ENCODE measurements around the gene AMPD2. TPM values are rescaled to one million over a fixed set of nuclear protein-coding genes. Genes with fewer than 3 reads are reported as not detected.

AMPD2 gene
- polyA plus RNA-seq, 2 of the 4 experiments (the other 2 are of a cell fraction): 19.3 to 47.2 TPM

DNA sequence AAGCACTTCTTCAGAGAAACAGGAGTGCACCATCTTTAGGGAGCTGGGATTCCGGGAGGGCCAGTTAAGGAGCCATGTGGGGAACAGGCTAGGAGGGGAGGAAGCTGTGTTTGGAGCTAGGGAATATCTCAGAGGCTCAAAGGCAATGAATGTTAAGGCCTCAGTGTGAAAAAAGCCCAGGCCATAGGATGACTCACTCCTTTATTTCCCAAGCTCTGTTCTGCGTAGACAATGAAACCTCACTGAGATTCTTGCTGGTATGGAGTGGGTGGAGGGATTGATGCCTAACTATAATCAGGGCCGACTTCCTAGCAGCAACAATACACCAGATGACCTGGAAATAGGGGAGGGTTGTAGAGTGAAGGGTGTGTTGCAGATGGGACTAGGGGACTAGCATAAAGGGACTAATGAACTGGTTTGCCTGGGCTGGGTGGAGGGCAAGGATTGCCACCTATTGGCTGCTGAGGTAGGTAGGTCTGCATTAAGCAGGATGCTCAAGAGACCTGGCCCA, 2.3 kb upstream of the AMPD2 start:
- peak in 1 of 2 experiments; percentile 22 for DNase-seq (ENCODE audit: low read depth in 1 of 2, low spot score in 1 of 2)
- no peak overlapping the region; the same call in 2 of the 3 replicates for H3K4me2 ChIP-seq
- H3K27ac ChIP-seq: peak overlapping the region in 1 of 2 experiments; percentile 50; a peak in 2 of 6 replicates
- FAIRE-seq: no peak
- TF ChIP-seq RAD21 (conservative IDR thresholded peaks at IDR 0.05 in 1 of 2, IDR thresholded peaks at IDR 0.05 in 1 of 2) (peak in 1 of 2 experiments; percentile 11; a peak in 1 of 5 replicates), FOSL2 (IDR thresholded peaks at IDR 0.05) (no peak; the same call in 1 of the 2 replicates), FOSL2 (CRISPR knock-in tag; IDR thresholded peaks at IDR 0.05) (peak; percentile 56)
- TF ChIP-seq, protein P1, sequence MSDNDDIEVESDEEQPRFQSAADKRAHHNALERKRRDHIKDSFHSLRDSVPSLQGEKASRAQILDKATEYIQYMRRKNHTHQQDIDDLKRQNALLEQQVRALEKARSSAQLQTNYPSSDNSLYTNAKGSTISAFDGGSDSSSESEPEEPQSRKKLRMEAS (IDR thresholded peaks at IDR 0.05): no peak
- ChIA-PET POLR2A (interaction anchor here (1.1 kb wide), 1 partner anchor 69 kb away, joined by 12 read pairs; the partner anchor contains the start of gene GNAI3), CTCF (interaction anchor here (0.9 to 1.6 kb wide), 5 partner anchors 16 to 70 kb away, joined by 3 to 6 read pairs (median 3); no protein-coding TSS in a partner anchor)
- H3K4me1 ChIP-seq: peaks cover 31% of the 10 kb centered on the region
- H3K9me3 ChIP-seq: no peaks in the 10 kb centered on the region
- 55% methylated on average over 3 of the region's 3 CpGs for WGBS (ENCODE audit: missing lambda C conversion rate)
- ATAC-seq: no peak
- H3K4me3 ChIP-seq: no peak overlapping the region

DNA sequence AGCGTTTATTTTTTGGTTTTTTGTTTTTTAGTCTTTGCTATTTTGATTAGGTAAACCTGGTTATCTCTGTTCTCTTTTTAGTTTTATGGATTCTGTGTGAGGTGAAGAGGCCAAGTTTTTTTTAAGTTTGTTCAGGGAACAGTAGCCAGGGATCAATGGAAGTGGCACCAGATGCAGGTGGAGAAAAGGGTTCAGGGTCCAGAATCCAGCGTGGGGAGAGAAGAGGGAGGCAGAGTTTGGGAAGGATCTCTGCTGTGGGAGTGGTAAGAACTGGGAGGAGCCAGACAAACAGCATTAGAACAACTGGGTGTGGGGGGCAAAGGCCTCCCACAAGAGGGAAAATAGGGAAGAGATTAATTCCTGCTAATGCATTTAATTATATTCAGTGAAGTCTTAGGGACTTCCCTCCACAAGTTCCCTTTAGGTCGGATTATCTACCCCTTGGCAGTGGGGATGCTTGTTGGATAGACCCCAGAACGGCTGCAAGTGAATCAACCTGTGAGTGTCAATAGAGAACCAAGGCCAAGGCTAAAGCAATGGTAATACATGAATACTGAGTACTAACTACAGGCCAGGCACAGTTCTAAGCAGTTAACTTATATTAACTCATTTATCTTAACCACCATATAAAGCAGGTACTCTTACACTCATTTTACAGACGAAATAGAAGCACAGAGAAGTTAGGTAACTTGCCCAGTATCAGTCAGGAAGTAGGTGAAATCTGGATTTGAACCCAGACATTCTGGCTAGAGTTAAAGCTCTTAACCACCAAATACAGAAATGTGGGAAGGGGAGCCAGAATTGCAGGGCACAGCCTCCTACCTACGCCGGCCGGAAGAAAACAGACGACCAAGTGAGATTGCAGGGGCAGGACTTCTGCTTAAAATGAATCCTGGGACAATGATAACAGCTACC, 719 bp upstream of the AMPD2 start:
- 34% methylated on average over 9 of the region's 9 CpGs for WGBS (ENCODE audit: missing lambda C conversion rate)
- Histone ChIP-seq H3K4me1 (peaks cover 31% of the 10 kb centered on the region), H3K4me3 (peak overlapping the region; percentile 90), H3K4me2 (peak overlapping the region; percentile 89), H3K9me3 (no peaks in the 10 kb centered on the region), H3K27ac (peak overlapping the region; percentile 93 to 98)
- FAIRE-seq (no peak), DNase-seq (ENCODE audit: low read depth in 1 of 2, low spot score in 1 of 2) (no peak), ATAC-seq (no peak)
- TF ChIP-seq, protein P2, sequence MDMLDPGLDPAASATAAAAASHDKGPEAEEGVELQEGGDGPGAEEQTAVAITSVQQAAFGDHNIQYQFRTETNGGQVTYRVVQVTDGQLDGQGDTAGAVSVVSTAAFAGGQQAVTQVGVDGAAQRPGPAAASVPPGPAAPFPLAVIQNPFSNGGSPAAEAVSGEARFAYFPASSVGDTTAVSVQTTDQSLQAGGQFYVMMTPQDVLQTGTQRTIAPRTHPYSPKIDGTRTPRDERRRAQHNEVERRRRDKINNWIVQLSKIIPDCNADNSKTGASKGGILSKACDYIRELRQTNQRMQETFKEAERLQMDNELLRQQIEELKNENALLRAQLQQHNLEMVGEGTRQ (IDR thresholded peaks at IDR 0.05): no peak
- no peak for TF ChIP-seq HEYL (CRISPR knock-in tag; IDR thresholded peaks at IDR 0.05)
- TF ChIP-seq JUN (IDR thresholded peaks at IDR 0.05): no peak
- TF ChIP-seq FOXS1 (CRISPR knock-in tag; IDR thresholded peaks at IDR 0.05): no peak
- TF ChIP-seq, protein P1 (IDR thresholded peaks at IDR 0.05): no peak
- TF ChIP-seq PHF8 (IDR thresholded peaks at IDR 0.05; ENCODE audit: borderline replicate concordance, low read depth): no peak
- no peak for TF ChIP-seq NFE2L2 (conservative IDR thresholded peaks at IDR 0.05; ENCODE audit: low read length)
- CTCF ChIA-PET: interaction anchor here (0.6 to 1.1 kb wide), 3 partner anchors 14 to 20 kb away, joined by 3 to 4 read pairs (median 3); no protein-coding TSS in a partner anchor
- POLR2A ChIA-PET: interaction anchor here (2.2 kb wide), 1 partner anchor 70 kb away, joined by 27 read pairs; the partner anchor contains the start of gene GNAI3

DNA sequence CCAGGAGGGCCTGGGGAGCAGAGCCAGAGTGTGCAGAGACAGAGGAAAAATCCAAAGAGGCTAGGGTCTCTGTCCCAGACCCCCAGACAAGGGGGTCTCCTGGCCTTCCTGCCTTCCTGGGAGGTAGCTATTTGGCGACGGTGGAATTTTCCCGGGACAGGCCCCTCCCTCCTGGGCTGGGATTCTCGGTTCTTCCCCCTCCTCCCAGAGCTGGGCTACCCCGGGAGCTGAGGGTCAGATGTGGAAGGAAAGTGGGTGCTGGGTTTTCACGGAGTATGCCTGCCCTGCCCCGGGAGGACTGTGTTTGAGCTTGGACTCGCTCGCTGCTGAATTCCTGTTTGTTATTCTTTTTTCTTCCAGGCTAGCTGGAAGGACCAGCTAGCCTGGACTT, 759 bp downstream of the AMPD2 start:
- no peak for TF ChIP-seq MAFK (IDR thresholded peaks at IDR 0.05; ENCODE audit: partially characterized antibody)
- no peak for TF ChIP-seq GATA3 (IDR thresholded peaks at IDR 0.05; ENCODE audit: borderline replicate concordance)
- no peak for TF ChIP-seq RCOR1 (IDR thresholded peaks at IDR 0.05; ENCODE audit: low read depth, low read length)
- no peak for TF ChIP-seq NR3C1 (IDR thresholded peaks at IDR 0.05)
- TF ChIP-seq MAZ (IDR thresholded peaks at IDR 0.05; ENCODE audit: borderline replicate concordance, low read depth, low read length): no peak
- no peak for TF ChIP-seq REST (IDR thresholded peaks at IDR 0.05)
- no peak for TF ChIP-seq NPAS2 (CRISPR knock-in tag; IDR thresholded peaks at IDR 0.05; ENCODE audit: borderline replicate concordance)
- TF ChIP-seq TFCP2L1 (CRISPR knock-in tag; IDR thresholded peaks at IDR 0.05): no peak
- no peak for TF ChIP-seq KDM1A (IDR thresholded peaks at IDR 0.05; ENCODE audit: low read depth)
- no peak for TF ChIP-seq FOSB (CRISPR knock-in tag; IDR thresholded peaks at IDR 0.05)
- TF ChIP-seq CEBPB (IDR thresholded peaks at IDR 0.05): no peak
- no peak for TF ChIP-seq HOXB5 (CRISPR knock-in tag; IDR thresholded peaks at IDR 0.05)
- no peak for TF ChIP-seq CHD2 (IDR thresholded peaks at IDR 0.05; ENCODE audit: low read length, partially characterized antibody)
- no peak for TF ChIP-seq RFX5 (IDR thresholded peaks at IDR 0.05)
- no peak for TF ChIP-seq ZNF302 (CRISPR knock-in tag; IDR thresholded peaks at IDR 0.05)
- TF ChIP-seq RARB (CRISPR knock-in tag; IDR thresholded peaks at IDR 0.05): no peak
- TF ChIP-seq, protein P1 (IDR thresholded peaks at IDR 0.05): no peak
- no peak for TF ChIP-seq ZC3H11A (IDR thresholded peaks at IDR 0.05)
- FAIRE-seq (no peak), DNase-seq (ENCODE audit: low read depth in 1 of 2, low spot score in 1 of 2) (peak; percentile 37 to 69), ATAC-seq (peak; percentile 63 to 67)
- peaks cover 31% of the 10 kb centered on the region for H3K4me1 ChIP-seq
- peak overlapping the region; percentile 90 for H3K4me3 ChIP-seq
- no peaks in the 10 kb centered on the region for H3K9me3 ChIP-seq
- ChIA-PET POLR2A (interaction anchor here (1.4 to 2.2 kb wide), 2 partner anchors 16 to 72 kb away, joined by 3 to 27 read pairs; partner anchors contain the start of gene GNAI3), CTCF (interaction anchor here (0.8 to 1.2 kb wide), 4 partner anchors 9 to 343 kb away, joined by 3 to 5 read pairs (median 3); partner anchors contain the start of gene GNAI3)
- H3K4me2 ChIP-seq: peak overlapping the region; percentile 89
- 0% methylated on average over 8 of the region's 9 CpGs for WGBS (ENCODE audit: missing lambda C conversion rate)
- H3K27ac ChIP-seq: peak overlapping the region; percentile 93 to 98
